Measurements from ENCODE around the gene RUNX1. TPM values are rescaled to one million over a fixed set of nuclear protein-coding genes. Genes with fewer than 3 reads are reported as not detected.

Gene RUNX1
- total RNA-seq, 1 experiment from 2014 or later, result 86.2 TPM

GRCh38 chr21:35025206-35026152 is 23.6 kb downstream of the RUNX1 start:
- Mint-ChIP-seq H3K4me3 (ENCODE audit: unreplicated experiment) (no peak overlapping the region), H3K27ac (ENCODE audit: low read depth, unreplicated experiment) (no peak overlapping the region), H3K9me3 (ENCODE audit: unreplicated experiment) (no peaks in the 10 kb centered on the region), H3K27me3 (ENCODE audit: insufficient read depth, unreplicated experiment) (no peaks in the 10 kb centered on the region), H3K36me3 (ENCODE audit: insufficient read depth, unreplicated experiment) (peaks cover 11% of the 10 kb centered on the region), H3K4me1 (ENCODE audit: insufficient read depth, unreplicated experiment) (no peaks in the 10 kb centered on the region)
- ChIA-PET POLR2A (no interaction called here), CTCF (interaction anchor here (0.5 to 0.6 kb wide), 2 partner anchors 822 to 1004 kb away, joined by 3 to 4 read pairs; no protein-coding TSS in a partner anchor)
- no TSS peak for BruUV-seq (replicated peaks)
- intact Hi-C loops (cut with micrococcal nuclease), result no loop called here
- no peak for TF ChIP-seq CTCF (IDR thresholded peaks at IDR 0.05; ENCODE audit: unreplicated experiment)
- no peak for DNase-seq (ENCODE audit: unreplicated experiment)

- BruUV-seq (replicated peaks), result no TSS peak
Observed at GRCh38 chr21:35024513-35024912, 24.6 kb downstream of the RUNX1 start.

GRCh38 chr21:35024071-35024420 is 25.1 kb downstream of the RUNX1 start:
- intact Hi-C loops (cut with micrococcal nuclease), result no loop called here
- no peak for TF ChIP-seq CTCF (IDR thresholded peaks at IDR 0.05; ENCODE audit: unreplicated experiment)
- BruUV-seq (replicated peaks), result no TSS peak
- Mint-ChIP-seq H3K9me3 (ENCODE audit: unreplicated experiment) (no peaks in the 10 kb centered on the region), H3K27ac (ENCODE audit: low read depth, unreplicated experiment) (no peak overlapping the region), H3K27me3 (ENCODE audit: insufficient read depth, unreplicated experiment) (no peaks in the 10 kb centered on the region), H3K36me3 (ENCODE audit: insufficient read depth, unreplicated experiment) (peaks cover 11% of the 10 kb centered on the region), H3K4me1 (ENCODE audit: insufficient read depth, unreplicated experiment) (no peaks in the 10 kb centered on the region), H3K4me3 (ENCODE audit: unreplicated experiment) (no peak overlapping the region)
- no peak for DNase-seq (ENCODE audit: unreplicated experiment)
- ChIA-PET POLR2A (no interaction called here), CTCF (no interaction called here)

More at GRCh38 chr21:35024513-35024912, 24.6 kb downstream of the RUNX1 start:
- no peak for DNase-seq (ENCODE audit: unreplicated experiment)
- H3K4me3 Mint-ChIP-seq (ENCODE audit: unreplicated experiment), result no peak overlapping the region
- ChIA-PET POLR2A (no interaction called here), CTCF (no interaction called here)
- H3K36me3 Mint-ChIP-seq (ENCODE audit: insufficient read depth, unreplicated experiment), result peaks cover 11% of the 10 kb centered on the region
- intact Hi-C loops (cut with micrococcal nuclease), result no loop called here
- no peak for TF ChIP-seq CTCF (IDR thresholded peaks at IDR 0.05; ENCODE audit: unreplicated experiment)
- H3K4me1 Mint-ChIP-seq (ENCODE audit: insufficient read depth, unreplicated experiment), result no peaks in the 10 kb centered on the region
- H3K27ac Mint-ChIP-seq (ENCODE audit: low read depth, unreplicated experiment), result no peak overlapping the region
- no peaks in the 10 kb centered on the region for H3K9me3 Mint-ChIP-seq (ENCODE audit: unreplicated experiment)
- no peaks in the 10 kb centered on the region for H3K27me3 Mint-ChIP-seq (ENCODE audit: insufficient read depth, unreplicated experiment)

GRCh38 chr21:35023396-35024070 is 25.6 kb downstream of the RUNX1 start:
- BruUV-seq (replicated peaks), result no TSS peak
- POLR2A ChIA-PET, result no interaction called here
- Mint-ChIP-seq H3K27ac (ENCODE audit: low read depth, unreplicated experiment) (no peak overlapping the region), H3K27me3 (ENCODE audit: insufficient read depth, unreplicated experiment) (no peaks in the 10 kb centered on the region), H3K4me3 (ENCODE audit: unreplicated experiment) (no peak overlapping the region), H3K9me3 (ENCODE audit: unreplicated experiment) (no peaks in the 10 kb centered on the region), H3K36me3 (ENCODE audit: insufficient read depth, unreplicated experiment) (peaks cover 10% of the 10 kb centered on the region), H3K4me1 (ENCODE audit: insufficient read depth, unreplicated experiment) (no peaks in the 10 kb centered on the region)
- intact Hi-C loops (cut with micrococcal nuclease), result no loop called here
- DNase-seq (ENCODE audit: unreplicated experiment), result no peak
- CTCF ChIA-PET, result no interaction called here
- no peak for TF ChIP-seq CTCF (IDR thresholded peaks at IDR 0.05; ENCODE audit: unreplicated experiment)
